NCI-H1930 (cell line): ENCODE measurements around the gene LSR.
"Not testable (repeated sequence)": the region's sequence is repeated elsewhere in the genome, so short reads cannot be mapped to it uniquely, and the experiment has no call there.

Experiments used
- DNase-seq, 2 experiments: peaks; one replicate each; lab custom pipeline; 2025; lab: John Stamatoyannopoulos, UW

LSR gene

DNA sequence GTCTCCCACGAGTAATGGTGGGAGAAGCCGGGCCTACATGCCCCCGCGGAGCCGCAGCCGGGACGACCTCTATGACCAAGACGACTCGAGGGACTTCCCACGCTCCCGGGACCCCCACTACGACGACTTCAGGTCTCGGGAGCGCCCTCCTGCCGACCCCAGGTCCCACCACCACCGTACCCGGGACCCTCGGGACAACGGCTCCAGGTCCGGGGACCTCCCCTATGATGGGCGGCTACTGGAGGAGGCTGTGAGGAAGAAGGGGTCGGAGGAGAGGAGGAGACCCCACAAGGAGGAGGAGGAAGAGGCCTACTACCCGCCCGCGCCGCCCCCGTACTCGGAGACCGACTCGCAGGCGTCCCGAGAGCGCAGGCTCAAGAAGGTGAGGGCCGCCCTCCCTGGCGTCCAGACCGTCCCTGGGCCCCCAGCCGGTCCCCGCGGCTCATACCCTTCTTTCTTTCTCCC, 18.6 kb downstream of the LSR start:
- no peak for DNase-seq

DNA sequence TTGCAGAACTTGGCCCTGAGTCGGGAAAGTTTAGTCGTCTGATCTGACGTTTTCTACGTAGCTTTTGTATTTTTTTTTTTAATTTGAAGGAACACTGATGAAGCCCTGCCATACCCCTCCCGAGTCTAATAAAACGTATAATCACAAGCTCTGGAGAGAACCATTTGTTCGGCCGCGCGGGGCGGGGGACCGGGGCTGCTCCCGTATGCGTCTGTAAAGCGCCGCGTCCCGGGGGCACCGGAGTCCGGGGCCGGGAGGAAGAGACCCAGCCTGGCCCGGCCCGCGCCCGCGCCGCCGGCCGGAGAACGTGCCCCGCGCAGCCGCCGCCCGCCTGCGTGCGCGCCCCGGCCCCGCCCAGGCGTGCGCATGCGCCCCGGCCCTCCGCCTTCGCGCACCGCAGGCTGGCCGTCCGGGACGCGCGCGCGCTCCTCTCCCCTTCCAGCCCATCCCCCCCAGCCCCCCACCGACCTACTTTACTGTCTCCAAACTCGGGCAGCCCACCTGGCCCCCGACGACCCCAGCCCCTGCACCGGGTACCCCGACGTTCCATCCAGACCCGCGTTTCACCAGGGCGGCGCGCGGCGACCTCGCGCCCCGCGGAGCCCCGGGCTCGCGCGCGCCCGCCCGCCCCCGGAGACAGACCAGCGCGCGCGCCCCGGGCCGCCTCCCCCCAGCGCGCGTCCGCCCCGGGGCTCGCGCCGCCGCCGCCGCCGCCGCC, 19.2 kb downstream of the LSR start:
- peak; percentile 63 to 89 for DNase-seq

DNA sequence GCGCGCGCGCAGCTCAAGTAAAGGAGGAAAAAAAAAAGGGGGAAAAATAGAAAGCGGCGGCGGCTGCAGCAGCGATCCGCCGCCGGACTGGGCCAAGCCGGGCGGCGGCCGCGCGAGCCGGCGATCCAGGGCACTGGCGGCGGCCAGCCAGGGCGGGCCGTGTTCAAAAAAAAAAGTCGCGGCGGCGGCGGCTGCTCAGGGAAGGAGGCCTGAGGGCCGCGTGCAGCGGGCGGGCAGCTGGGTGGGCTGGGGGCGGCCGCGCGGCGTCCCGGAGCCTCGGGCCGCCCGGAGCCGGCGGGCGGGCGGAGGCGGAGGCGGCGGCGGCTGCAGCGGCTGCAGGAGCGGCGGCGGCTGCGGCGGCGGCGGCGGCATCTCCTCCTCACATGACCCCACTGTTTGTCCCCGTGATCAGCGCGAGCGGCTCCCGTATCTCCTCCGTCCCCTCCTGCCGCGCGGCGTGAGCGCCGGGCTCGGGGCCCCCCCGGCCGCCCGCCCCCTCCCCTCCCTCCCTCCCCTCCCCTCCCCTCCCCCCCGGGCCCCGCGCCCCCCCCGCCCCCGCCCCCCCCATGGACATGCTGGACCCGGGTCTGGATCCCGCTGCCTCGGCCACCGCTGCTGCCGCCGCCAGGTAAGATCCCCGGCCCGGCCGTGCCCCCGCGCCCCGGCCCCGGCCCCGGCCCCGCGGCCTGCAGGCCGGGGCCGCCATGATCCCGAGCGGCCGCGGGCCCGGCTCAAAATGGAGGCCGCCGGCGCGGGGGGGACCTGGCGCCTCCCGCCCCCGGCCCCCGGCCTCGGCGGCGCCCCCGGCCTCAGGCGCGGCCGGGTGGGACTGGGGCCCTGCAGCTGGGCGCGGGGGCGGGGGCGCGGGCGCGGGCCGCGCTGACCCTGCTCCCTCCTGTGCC, 20.0 kb downstream of the LSR start, which contains the start of gene USF2:
TSS of gene USF2 (plus strand) at position 427 of the 902 bp plus-strand sequence. CDS start at position 567, 140 bp downstream.
- DNase-seq = peak; percentile 67 to 68

DNA sequence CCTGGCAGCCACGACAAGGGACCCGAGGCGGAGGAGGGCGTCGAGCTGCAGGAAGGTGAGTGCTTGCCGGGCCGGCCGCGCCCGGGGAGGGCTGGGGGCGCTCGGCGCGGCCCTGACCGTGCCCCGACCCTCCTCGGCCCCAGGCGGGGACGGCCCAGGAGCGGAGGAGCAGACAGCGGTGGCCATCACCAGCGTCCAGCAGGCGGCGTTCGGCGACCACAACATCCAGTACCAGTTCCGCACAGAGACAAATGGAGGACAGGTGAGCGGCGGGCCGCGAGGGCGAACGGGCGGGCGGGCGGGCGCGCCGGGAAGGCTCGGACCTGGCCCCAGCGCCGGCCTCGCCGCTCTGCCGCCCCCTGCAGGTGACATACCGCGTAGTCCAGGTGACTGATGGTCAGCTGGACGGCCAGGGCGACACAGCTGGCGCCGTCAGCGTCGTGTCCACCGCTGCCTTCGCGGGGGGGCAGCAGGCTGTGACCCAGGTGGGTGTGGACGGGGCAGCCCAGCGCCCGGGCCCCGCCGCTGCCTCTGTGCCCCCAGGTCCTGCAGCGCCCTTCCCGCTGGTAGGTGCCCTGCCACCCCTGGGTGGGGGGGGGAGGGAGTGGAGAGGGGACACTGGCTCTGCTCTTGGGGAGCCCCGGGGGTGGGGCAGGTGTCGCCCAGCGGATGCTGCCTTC, 20.8 kb downstream of the LSR start:
- peak; percentile 78 to 81 for DNase-seq

DNA sequence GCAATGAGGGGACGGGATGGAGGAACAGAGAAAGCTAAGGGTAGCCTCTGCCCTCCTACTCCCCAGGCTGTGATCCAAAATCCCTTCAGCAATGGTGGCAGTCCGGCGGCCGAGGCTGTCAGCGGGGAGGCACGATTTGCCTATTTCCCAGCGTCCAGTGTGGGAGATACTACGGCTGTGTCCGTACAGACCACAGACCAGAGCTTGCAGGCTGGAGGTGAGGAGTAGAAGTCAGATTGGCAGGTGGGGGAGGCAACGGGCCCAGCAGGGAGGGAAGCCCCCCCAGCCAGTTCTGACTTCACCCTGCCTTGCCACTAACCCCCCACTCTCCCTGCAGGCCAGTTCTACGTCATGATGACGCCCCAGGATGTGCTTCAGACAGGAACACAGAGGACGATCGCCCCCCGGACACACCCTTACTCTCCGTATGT, 21.6 kb downstream of the LSR start:
- DNase-seq = no peak

DNA sequence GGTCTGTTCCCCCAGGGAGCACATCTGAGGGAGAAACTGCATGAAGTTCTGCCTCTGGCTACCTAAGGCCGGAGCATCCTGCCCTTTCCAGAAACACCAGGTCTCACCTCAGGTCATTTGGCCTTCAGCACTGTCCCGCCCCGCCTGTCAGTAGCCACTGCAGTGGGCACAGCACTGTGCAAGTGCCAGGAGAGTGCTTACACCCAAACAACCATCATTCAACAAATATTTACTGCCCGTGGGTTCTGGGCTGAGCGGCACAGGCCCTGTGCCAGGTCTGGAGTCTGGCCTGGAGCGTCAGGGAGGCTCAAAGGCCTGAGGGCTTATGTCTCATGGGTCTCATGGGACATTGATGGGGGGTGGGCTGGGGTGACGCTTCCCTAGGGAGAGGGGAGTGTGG, 22.7 kb downstream of the LSR start:
- DNase-seq = no peak

DNA sequence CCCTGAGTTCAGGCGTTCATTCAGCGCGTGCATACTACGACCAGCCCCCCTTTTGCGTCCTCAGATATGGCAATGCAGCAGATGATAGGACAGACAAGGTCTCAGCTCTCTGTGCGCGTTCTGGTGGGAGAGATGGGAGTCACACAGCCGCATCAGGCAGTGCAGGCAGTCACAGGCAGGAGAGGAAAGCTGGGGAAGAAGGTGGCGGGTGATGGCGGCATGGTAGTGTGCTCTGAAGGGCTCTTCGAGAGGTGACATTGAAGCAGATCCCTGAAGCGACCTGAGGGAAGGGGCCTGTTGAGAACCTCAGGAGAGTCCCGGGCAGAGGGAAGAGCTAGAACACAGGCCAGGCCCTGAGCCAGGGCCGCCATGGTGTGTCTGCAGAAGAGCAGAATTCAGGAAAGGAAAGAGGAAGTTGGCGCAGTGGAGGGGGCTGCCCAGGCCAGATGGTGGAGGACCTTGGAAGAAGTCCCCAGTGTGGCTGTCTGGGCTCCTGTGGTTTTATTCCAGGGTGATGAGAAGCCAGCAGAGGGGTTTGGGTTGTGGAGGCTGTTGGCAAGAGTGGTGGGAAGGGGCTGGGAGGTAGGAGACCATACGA, 23.4 kb downstream of the LSR start:
- DNase-seq = no peak

DNA sequence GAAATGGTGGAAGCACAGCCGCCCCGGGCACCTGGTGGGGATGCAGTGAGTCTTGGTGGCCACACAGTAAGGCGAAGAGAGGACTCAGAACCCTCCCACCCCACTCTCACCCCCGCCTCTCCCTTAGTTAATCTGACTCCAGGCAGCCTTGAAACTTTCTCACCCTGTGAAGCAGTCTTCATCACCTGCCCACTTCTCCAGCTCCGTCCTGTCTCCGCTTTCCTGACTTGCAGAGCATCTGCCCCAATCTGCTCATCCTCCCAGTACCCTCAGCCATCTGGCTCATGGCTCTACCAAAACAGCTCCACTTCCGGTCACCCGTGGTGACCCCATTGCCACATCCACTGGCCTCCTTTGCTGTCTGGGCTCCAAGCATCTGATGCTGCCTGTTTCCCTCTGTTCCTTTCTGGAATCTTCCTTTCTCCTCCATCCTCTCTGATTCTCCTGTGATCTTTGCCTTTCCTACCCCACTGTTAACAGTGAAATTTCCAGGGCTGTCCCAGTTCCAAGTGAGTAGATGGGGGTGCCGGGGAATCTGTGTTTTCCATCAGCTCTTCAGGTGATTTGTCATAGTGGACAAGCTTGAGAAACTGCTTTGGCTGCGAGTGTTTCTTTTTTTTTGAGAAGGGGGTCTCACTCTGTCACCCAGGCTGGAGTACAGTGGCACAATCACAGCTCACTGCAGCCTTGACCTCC, 24.3 kb downstream of the LSR start:
- DNase-seq = no peak

DNA sequence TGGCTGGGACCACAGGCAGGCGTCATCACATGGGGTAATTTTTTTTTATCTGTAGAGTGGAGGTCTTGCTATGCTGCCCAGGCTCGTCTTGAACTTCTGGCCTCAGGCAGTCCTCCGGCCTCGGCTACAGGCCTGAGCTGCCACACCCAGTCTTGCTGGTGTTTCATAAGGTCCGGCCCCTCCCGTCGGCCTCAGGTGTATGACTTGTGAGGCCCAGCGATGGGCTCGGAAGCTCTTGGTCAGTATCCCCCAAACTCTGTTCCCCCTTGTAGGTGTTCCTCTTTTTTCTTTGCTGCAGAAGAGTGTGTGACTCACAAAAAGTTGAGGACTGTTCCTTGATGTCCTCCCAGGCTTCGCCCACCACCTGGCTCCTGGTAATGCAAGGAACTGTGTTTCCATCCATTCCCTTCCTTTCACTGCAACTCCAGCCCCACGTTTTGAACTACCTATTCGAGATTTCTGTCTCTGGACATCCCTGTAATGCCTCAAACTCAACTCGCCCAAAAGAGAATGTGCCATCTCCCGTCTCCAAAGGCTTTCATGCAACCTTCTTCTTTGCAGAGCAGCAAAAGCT, 25.0 kb downstream of the LSR start:
- DNase-seq = no peak

DNA sequence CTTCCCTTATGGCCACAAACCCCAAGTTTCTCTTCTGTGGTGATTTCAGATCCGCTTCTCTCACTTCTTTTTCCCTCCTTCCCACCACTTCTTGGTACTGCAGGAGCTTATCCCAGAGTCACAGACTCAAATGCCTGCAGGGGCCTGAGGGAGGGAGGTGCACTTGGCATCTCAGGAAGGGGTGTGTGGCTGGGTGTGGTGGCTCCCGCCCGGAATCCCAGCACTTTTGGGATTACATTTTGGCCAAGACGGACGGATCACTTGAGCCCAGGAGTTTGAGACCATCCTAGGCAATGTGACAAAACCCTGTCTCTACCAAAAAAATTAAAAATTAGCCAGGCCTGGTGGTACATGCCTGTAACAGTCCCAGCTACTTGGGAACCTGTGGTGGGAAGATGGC, 25.5 kb downstream of the LSR start:
- no peak for DNase-seq

DNA sequence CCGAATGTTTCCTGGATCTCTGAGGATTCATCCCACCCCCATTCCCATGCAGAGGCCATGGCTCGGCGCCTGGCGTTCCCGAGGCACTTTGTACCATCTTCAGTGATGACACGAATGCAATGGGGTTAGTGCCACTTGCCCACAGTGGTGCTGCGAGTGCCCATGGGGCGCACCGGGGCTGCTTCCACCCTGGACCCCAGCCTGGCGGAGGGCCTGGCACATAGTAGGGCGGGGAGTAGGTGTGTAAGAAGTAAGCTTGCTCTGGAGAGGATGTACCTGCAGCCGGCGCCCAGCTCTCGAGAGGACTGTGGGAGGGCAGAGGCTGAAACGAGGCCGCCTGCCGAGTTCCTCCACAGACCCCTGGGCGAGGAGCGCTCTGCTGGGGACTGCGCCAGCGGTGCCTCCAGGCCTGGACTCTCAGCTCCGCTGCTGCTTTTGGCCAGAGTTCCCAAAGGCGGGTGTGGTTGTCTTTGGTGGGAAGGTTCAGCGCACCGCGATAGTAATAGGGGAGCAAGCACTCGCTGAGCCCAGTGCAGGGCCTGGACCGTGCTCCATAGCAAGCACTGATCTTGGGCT, 28.0 kb downstream of the LSR start:
- DNase-seq = no peak

DNA sequence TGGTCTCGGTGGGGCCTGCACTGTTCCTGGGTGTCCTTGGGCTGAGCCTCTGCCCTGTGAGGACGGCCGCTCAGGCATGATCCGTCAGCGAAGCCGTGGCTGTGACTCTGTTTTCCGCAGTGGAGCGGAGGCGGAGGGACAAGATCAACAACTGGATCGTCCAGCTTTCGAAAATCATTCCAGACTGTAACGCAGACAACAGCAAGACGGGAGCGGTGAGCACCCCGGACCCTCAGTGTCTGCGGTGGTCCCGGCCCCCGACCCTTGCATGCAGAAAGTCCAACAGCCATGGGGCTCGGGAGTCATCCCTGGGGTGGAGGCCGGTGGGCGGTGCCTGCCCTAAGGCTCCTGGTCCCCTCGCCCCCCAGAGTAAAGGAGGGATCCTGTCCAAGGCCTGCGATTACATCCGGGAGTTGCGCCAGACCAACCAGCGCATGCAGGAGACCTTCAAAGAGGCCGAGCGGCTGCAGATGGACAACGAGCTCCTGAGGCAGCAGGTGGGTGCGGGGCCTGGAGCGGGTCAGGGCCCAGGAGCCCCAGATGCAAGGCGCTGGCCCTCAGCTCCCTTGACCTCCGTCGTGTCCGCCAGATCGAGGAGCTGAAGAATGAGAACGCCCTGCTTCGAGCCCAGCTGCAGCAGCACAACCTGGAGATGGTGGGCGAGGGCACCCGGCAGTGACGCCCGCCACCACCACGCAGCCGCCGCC, 29.9 kb downstream of the LSR start:
- no peak for DNase-seq

DNA sequence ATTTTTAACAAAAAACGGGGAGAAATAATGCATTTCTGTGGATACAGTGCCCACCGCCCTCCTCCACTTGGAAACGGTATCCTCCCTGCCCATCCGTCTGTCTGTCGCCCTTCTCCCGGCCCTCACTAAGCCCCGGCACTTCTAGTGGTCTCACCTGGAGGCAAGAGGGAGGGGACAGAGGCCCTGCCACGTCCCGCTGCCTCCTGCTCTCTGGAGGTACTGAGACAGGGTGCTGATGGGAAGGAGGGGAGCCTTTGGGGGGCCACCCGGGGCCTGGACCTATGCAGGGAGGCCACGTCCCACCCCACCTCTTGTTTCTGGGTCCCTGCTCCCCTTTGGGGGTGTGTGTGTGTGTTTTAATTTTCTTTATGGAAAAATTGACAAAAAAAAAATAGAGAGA, 30.6 kb downstream of the LSR start:
- no peak for DNase-seq

DNA sequence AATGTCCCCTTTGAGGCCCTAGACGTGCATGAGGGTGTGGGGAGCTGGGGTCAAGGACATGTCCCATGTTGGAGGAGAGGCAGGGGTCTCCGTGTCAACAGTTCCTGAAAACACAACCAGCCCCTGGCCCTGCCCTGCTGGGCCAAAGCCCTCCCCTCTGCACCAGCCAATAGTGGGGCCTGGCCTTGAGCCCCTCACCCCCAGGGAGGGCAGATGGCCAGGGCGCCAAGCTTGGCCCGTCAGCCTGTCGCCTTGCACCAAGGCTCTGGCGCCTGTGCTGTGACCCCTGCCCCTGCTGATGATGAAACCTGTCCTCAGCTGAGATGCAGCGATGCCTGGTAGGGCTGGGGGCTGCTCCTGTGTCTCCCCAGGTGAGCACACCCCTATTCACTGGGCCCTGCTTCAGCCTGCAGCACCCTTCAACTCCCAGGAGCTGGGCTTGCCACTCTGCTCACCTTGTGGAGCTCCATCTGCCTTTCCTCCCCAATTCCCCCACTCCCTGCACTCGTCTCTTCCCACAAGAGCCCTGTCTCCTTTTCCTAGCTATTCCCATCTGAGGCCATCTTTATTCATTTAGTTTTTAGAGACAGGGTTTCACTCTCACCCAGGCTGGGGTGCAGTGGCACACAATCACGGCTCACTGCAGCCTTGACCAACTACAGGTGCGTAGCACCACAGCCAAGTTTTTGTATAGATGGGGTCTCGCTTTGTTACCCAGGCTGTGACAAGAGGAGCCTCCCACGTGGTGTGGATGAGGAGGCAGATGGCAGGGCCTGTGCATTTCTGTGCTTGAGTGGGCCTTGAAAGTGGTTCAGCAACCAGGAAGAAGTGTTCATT, 31.4 kb downstream of the LSR start:
- DNase-seq = no peak

DNA sequence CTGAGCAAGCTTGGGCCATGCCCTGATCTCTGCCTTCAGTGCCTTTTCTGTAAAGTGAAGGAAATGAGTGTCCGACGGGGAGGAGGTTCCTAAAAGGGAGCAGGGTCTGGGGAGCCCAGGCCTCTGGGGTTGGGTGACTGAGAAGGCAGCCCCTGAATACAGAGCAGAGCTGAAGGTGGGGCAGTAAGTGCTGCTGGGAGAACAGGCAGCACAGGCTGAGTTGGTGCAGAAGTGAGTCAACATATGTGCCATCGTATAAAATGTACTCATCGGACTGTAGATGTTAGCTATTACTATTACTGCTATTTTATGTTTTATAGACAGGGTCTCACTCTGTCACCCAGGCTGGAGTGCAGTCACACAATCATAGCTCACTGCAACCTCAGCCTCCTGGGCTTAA, 32.5 kb downstream of the LSR start:
- DNase-seq = no peak

DNA sequence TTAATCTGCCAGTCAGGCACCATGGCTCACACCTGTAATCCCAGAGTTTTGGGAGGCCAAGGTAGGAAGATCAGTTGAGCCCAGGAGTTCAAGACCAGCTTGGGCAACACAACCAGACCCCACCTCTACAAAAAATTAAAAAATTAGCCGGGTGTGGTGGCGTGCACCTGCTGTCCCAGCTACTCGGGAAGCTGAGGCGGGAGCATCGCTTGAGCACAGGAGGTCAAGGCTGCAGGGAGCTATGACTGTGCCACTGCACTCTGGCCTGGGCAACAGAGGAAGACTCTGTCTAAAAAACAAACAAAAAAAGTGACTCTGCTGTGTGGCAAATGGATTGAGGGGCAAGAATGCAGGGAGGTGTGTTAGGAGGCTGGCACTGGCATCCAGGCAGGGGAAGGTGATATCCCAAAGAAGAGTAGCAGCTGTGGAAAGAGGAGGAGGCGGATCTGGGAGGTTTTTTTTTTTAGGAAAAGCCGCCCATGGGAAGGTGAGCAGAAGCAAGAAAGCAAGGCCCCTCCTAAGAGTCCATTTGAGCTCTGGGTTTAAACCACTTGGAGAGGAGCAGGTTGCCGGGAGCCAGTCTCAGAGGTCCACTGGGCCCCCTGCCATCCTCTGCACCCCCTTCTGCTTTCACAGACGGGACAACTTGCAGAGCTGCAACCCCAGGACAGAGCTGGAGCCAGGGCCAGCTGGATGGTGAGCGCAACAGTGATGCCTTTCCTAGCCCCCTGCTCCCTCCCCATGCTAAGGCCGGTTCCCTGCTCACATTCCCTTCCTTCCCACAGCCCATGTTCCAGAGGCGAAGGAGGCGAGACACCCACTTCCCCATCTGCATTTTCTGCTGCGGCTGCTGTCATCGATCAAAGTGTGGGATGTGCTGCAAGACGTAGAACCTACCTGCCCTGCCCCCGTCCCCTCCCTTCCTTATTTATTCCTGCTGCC, 35.6 kb downstream of the LSR start:
- no peak for DNase-seq

DNA sequence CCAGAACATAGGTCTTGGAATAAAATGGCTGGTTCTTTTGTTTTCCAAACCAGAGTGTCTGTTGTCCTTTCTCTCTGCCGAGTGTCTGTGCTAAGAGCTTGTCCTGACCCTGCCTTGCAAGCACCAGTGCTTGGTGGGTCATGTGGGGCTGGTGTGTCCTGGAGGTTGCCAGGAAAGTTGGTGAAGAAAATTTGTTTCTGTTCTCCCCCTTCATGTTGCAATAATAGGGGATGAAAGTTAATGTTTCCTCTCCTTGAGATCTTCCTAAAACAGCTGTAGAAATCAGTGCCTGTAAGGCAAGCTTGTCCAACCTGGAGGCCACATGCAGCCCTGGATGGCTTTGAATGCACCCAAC, 36.3 kb downstream of the LSR start:
- no peak for DNase-seq

DNA sequence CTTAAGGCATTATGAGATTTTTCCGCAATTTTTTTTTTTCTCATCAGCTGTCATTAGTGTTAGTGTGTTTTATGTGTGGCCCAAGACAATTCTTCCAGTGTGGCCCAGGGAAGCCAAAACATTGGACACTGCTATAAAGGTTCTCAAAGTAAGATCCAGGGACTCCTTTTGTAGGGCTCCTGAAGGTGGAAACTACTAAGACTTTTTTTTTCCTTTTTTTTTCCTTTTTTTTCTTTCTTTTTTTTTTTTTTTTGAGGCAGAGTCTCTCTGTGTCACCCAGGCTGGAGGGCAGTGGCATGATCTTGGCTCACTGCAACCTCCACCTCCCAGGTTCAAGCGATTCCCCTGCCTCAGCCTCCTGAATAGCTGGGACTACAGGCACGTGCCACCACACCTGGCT, 36.7 kb downstream of the LSR start:
- DNase-seq = not testable (repeated sequence)
